Stimulated activated CD8-positive, alpha-beta memory T cell treated with anti-CD3 and anti-CD28 coated beads, Interleukin-7, amount 100 ng/mL, for 1 hour (primary cell): ENCODE data around the gene KPNB1.

ENCODE experiments used
- DNase-seq, 2 donors: peaks; one replicate each; pipeline ENCODE4 v3.0.0-alpha.2; 2020; ENCODE audit warnings: low read depth in 2 of 2

The KPNB1 gene

GRCh38 chr17:47711366-47712099 lies 61.8 kb downstream of the KPNB1 start:
- no peak for DNase-seq

- DNase-seq, result no peak
Measured at GRCh38 chr17:47712330-47713023, 62.8 kb downstream of the KPNB1 start.

- DNase-seq, result no peak
Measured at GRCh38 chr17:47713980-47714700, 64.4 kb downstream of the KPNB1 start.

- no peak for DNase-seq
Measured at GRCh38 chr17:47714773-47715396, 65.2 kb downstream of the KPNB1 start.

GRCh38 chr17:47715669-47716325 lies 66.1 kb downstream of the KPNB1 start:
- no peak for DNase-seq

- DNase-seq, result no peak
Measured at GRCh38 chr17:47716375-47716774, 66.7 kb downstream of the KPNB1 start.

- no peak for DNase-seq
Measured at GRCh38 chr17:47717261-47717697, 67.6 kb downstream of the KPNB1 start.

GRCh38 chr17:47717979-47718621 lies 68.4 kb downstream of the KPNB1 start:
- no peak for DNase-seq

- DNase-seq, result no peak
Measured at GRCh38 chr17:47718634-47719405, 69.1 kb downstream of the KPNB1 start.

GRCh38 chr17:47719411-47720152 lies 69.9 kb downstream of the KPNB1 start:
- no peak for DNase-seq

GRCh38 chr17:47720196-47720595 lies 70.5 kb downstream of the KPNB1 start:
- DNase-seq, result no peak

GRCh38 chr17:47720754-47721533 lies 71.2 kb downstream of the KPNB1 start:
- DNase-seq, result peak; percentile 75 to 76

GRCh38 chr17:47721725-47722124 lies 72.0 kb downstream of the KPNB1 start:
- no peak for DNase-seq

GRCh38 chr17:47724705-47725104 lies 75.0 kb downstream of the KPNB1 start:
- no peak for DNase-seq

GRCh38 chr17:47725446-47726111 lies 75.9 kb downstream of the KPNB1 start:
- DNase-seq, result no peak

- DNase-seq, result no peak
Measured at GRCh38 chr17:47726796-47727703, 77.3 kb downstream of the KPNB1 start.

GRCh38 chr17:47727704-47728036 lies 78.0 kb downstream of the KPNB1 start:
- no peak for DNase-seq
